Esophagus squamous epithelium (tissue), 5 donors: ENCODE results near the gene ATAD2B. TPM values are rescaled to one million over a fixed set of nuclear protein-coding genes. Genes with fewer than 3 reads are reported as not detected.

Experiments used
- DNase-seq: peaks from one replicate; lab custom pipeline; 2025; lab: John Stamatoyannopoulos, UW
- H3K27ac ChIP-seq, 4 donors: fragments of 200-600 bp; sonication (generic); one replicate each; pipeline ENCODE4 v1.5.1; 2016 to 2019; ENCODE audit warnings: mild to moderate bottlenecking in 1 of 4
- H3K27me3 ChIP-seq, 4 donors: fragments of 200-600 bp; sonication (generic); 1 replicate in 3 of 4; 2 replicates in 1 of 4; pipeline versions ENCODE4 v1.5.1 to v1.6.0; 2017 to 2021; ENCODE audit warnings: antibody characterized with exemption in 1 of 4
- H3K36me3 ChIP-seq, 3 donors: fragments of 200-600 bp; sonication (generic); one replicate each; pipeline ENCODE4 v1.5.1; 2016 to 2019
- H3K4me1 ChIP-seq, 3 donors: fragments of 200-600 bp; sonication (generic); one replicate each; pipeline ENCODE4 v1.5.1; 2017 to 2019
- H3K4me3 ChIP-seq, 4 donors: fragments of 200-600 bp; sonication (generic); 1 replicate in 3 of 4; 2 replicates in 1 of 4; pipeline ENCODE4 v1.5.1; 2016 to 2019; ENCODE audit warnings: mild to moderate bottlenecking in 2 of 4, moderate library complexity in 1 of 4
- H3K9me3 ChIP-seq, 3 donors: fragments of 200-600 bp; sonication (generic); one replicate each; pipeline ENCODE4 v1.5.1; 2016 to 2019
- CTCF ChIP-seq, 6 experiments: fragments of 450-650 bp in 4 of 6; fragments of 200-600 bp in 2 of 6; sonication (generic) in 2 of 6; IDR thresholded peaks; one replicate each; pipeline ENCODE4 v1.5.1; 2016 to 2019; ENCODE audit warnings: antibody characterized with exemption in 6 of 6, mild to moderate bottlenecking in 4 of 6, moderate library complexity in 4 of 6
- POLR2A ChIP-seq, 4 donors: fragments of 450-650 bp; IDR thresholded peaks; one replicate each; pipeline ENCODE4 v1.6.1; 2017; ENCODE audit warnings: antibody characterized with exemption in 4 of 4, mild to moderate bottlenecking in 4 of 4, moderate library complexity in 3 of 4
- WGBS, 2 donors: methylation state at CpG; one replicate each; pipeline ENCODE4 v1.1.5; 2018; 5-methylcytosine and 5-hydroxymethylcytosine counted together
- intact Hi-C: fragments of 100-400 bp; cut with DNase I; formaldehyde crosslinking; loops from one replicate; pipeline ENCODE4 v1.15.0; 2022
- total RNA-seq, 4 donors: library from RNA; depleted of rRNA; stranded (reverse); fragments of >200 nt; gene quantifications; one replicate each; pipeline ENCODE4 v1.1.0, GENCODE V29; 2016
- donor health status: DM: yes; HTN: yes; CAD: no.

The ATAD2B gene
- total RNA-seq, 4 donors from 2014 or later = 7.4 to 29.2 (median 20.8) TPM

- peaks cover 6 to 10% (median 9%) of the 10 kb centered on the region in 3 donors for H3K4me1 ChIP-seq
- no peak overlapping the region for H3K27ac ChIP-seq
- H3K36me3 ChIP-seq = peaks cover 0 to 93% (median 0%) of the 10 kb centered on the region in 3 donors
- DNase-seq = no peak
- no peak overlapping the region for H3K4me3 ChIP-seq
- H3K27me3 ChIP-seq = no peaks in the 10 kb centered on the region
- H3K9me3 ChIP-seq = no peaks in the 10 kb centered on the region
- 92 to 100% methylated on average over 1 to 2 of the region's 16 CpGs for WGBS, 2 donors
- intact Hi-C loops = no loop called here
- no peak for TF ChIP-seq POLR2A (IDR thresholded peaks at IDR 0.05)
- TF ChIP-seq CTCF (IDR thresholded peaks at IDR 0.05) = no peak
Measured at GRCh38 chr2:23703583-23704385, 223.1 kb downstream of the ATAD2B start.

GRCh38 chr2:23703037-23703582, 223.8 kb downstream of the ATAD2B start:
- Histone ChIP-seq H3K4me1 (peaks cover 7 to 17% (median 11%) of the 10 kb centered on the region in 3 donors), H3K27me3 (no peaks in the 10 kb centered on the region), H3K4me3 (no peak overlapping the region), H3K27ac (no peak overlapping the region), H3K9me3 (no peaks in the 10 kb centered on the region), H3K36me3 (peaks cover 0 to 88% (median 0%) of the 10 kb centered on the region in 3 donors)
- TF ChIP-seq POLR2A (IDR thresholded peaks at IDR 0.05) = no peak
- TF ChIP-seq CTCF (IDR thresholded peaks at IDR 0.05) = no peak
- intact Hi-C loops = no loop called here
- DNase-seq = no peak
- WGBS, 2 donors = 95% methylated on average over 10 to 16 of the region's 17 CpGs

- Histone ChIP-seq H3K27ac (no peak overlapping the region), H3K9me3 (no peaks in the 10 kb centered on the region), H3K4me1 (peaks cover 7 to 23% (median 7%) of the 10 kb centered on the region in 3 donors), H3K36me3 (peaks cover 0 to 88% (median 0%) of the 10 kb centered on the region in 3 donors), H3K27me3 (no peaks in the 10 kb centered on the region), H3K4me3 (no peak overlapping the region)
- no peak for DNase-seq
- intact Hi-C loops = no loop called here
- 87% methylated on average over 5 of the region's 5 CpGs for WGBS, 2 donors
- TF ChIP-seq CTCF (IDR thresholded peaks at IDR 0.05) (no peak), POLR2A (IDR thresholded peaks at IDR 0.05) (no peak)
Measured at GRCh38 chr2:23700627-23701026, 226.3 kb downstream of the ATAD2B start.

GRCh38 chr2:23699580-23699925, 227.4 kb downstream of the ATAD2B start:
- intact Hi-C loops = no loop called here
- TF ChIP-seq CTCF (IDR thresholded peaks at IDR 0.05) (no peak), POLR2A (IDR thresholded peaks at IDR 0.05) (no peak)
- H3K36me3 ChIP-seq = peaks cover 0 to 89% (median 0%) of the 10 kb centered on the region in 3 donors
- no peaks in the 10 kb centered on the region for H3K27me3 ChIP-seq
- peak overlapping the region in 1 of 4 donors; percentile 28 for H3K27ac ChIP-seq
- no peaks in the 10 kb centered on the region for H3K9me3 ChIP-seq
- no peak overlapping the region for H3K4me3 ChIP-seq
- H3K4me1 ChIP-seq = peaks cover 7 to 23% (median 7%) of the 10 kb centered on the region in 3 donors
- DNase-seq = no peak
- WGBS, 2 donors = 87 to 90% methylated on average over 5 of the region's 5 CpGs
